ENCODE data around the gene DMAP1.

Gene DMAP1

DNA sequence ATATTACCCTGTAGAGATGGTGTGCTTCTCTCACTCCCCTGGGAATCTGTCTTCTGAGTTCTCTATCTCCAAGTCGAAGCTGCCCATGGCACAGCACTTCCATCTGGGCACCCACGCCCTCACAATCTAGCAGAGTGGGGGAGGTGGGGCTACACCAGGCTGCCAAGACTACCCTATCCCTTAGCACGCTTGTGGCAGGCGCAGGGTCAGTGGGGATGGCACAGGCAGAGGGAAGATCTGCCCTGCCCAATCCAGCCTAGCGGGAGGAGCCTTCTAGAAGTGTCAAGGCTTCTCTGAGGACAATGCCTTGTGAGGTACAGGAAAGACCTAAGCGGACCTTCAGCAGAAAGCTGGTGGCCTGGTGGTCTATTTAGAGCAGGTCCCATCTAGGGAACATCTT lies 49.1 kb downstream of the DMAP1 start (continued):
- TF ChIP-seq, protein P1, sequence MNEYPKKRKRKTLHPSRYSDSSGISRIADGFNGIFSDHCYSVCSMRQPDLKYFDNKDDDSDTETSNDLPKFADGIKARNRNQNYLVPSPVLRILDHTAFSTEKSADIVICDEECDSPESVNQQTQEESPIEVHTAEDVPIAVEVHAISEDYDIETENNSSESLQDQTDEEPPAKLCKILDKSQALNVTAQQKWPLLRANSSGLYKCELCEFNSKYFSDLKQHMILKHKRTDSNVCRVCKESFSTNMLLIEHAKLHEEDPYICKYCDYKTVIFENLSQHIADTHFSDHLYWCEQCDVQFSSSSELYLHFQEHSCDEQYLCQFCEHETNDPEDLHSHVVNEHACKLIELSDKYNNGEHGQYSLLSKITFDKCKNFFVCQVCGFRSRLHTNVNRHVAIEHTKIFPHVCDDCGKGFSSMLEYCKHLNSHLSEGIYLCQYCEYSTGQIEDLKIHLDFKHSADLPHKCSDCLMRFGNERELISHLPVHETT (tag by site-specific recombination; IDR thresholded peaks at IDR 0.05), result no peak
- TF ChIP-seq, protein P2, sequence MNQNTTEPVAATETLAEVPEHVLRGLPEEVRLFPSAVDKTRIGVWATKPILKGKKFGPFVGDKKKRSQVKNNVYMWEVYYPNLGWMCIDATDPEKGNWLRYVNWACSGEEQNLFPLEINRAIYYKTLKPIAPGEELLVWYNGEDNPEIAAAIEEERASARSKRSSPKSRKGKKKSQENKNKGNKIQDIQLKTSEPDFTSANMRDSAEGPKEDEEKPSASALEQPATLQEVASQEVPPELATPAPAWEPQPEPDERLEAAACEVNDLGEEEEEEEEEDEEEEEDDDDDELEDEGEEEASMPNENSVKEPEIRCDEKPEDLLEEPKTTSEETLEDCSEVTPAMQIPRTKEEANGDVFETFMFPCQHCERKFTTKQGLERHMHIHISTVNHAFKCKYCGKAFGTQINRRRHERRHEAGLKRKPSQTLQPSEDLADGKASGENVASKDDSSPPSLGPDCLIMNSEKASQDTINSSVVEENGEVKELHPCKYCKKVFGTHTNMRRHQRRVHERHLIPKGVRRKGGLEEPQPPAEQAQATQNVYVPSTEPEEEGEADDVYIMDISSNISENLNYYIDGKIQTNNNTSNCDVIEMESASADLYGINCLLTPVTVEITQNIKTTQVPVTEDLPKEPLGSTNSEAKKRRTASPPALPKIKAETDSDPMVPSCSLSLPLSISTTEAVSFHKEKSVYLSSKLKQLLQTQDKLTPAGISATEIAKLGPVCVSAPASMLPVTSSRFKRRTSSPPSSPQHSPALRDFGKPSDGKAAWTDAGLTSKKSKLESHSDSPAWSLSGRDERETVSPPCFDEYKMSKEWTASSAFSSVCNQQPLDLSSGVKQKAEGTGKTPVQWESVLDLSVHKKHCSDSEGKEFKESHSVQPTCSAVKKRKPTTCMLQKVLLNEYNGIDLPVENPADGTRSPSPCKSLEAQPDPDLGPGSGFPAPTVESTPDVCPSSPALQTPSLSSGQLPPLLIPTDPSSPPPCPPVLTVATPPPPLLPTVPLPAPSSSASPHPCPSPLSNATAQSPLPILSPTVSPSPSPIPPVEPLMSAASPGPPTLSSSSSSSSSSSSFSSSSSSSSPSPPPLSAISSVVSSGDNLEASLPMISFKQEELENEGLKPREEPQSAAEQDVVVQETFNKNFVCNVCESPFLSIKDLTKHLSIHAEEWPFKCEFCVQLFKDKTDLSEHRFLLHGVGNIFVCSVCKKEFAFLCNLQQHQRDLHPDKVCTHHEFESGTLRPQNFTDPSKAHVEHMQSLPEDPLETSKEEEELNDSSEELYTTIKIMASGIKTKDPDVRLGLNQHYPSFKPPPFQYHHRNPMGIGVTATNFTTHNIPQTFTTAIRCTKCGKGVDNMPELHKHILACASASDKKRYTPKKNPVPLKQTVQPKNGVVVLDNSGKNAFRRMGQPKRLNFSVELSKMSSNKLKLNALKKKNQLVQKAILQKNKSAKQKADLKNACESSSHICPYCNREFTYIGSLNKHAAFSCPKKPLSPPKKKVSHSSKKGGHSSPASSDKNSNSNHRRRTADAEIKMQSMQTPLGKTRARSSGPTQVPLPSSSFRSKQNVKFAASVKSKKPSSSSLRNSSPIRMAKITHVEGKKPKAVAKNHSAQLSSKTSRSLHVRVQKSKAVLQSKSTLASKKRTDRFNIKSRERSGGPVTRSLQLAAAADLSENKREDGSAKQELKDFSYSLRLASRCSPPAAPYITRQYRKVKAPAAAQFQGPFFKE (tag by site-specific recombination; IDR thresholded peaks at IDR 0.05; ENCODE audit: borderline replicate concordance), result no peak
- TF ChIP-seq, protein P3, sequence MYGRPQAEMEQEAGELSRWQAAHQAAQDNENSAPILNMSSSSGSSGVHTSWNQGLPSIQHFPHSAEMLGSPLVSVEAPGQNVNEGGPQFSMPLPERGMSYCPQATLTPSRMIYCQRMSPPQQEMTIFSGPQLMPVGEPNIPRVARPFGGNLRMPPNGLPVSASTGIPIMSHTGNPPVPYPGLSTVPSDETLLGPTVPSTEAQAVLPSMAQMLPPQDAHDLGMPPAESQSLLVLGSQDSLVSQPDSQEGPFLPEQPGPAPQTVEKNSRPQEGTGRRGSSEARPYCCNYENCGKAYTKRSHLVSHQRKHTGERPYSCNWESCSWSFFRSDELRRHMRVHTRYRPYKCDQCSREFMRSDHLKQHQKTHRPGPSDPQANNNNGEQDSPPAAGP (tag by site-specific recombination; IDR thresholded peaks at IDR 0.05), result no peak

DNA sequence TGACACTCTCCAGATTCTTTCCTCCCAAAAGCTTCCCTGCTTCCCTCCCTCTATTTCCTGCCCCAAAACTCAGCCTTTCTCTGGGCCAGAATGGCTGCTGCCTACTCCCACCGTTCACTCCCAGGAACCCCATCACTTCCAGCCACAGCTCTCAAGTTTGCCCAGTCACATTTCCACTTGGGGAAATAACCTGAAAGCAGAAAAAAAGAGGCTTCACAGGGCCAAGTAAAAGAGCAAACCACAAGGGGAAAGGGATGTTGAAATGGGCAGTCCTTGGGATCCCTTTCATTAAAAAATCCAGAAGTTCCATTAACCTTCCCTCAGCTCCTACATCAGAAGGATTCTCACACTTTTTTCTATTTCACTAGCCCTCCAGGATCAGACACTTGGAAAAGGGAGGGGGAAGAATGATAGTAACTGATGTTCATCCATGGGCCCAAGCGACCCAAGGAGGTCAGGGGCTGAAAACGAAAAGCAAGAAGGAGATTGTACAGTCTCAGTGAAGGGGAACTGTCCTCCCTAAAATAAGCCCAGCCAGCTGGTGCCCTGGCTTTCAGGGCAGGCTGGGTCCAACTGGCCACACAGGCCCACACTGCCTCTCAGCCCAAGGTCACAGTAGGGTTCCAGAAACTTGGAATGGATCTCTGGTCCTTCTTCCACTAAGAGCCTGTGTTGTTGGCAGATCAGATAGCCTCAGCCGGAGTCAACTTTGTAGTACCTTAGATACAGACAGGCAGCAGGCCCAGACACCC lies 49.7 kb downstream of the DMAP1 start:
- no peak overlapping the region for H3K27ac ChIP-seq (ENCODE audit: extremely low read depth, low read depth, low read length)
- peaks cover 0 to 12% of the 10 kb centered on the region in 2 experiments; a peak in 1 of 3 replicates for H3K36me3 ChIP-seq (ENCODE audit: control insufficient read depth in 2 of 2, insufficient read depth in 1 of 2, low read length in 2 of 2)
- ChIA-PET CTCF (interaction anchor here (0.6 kb wide), 1 partner anchor 345 kb away, joined by 3 read pairs; no protein-coding TSS in a partner anchor), POLR2A (no interaction called here)
- peaks cover 5% of the 10 kb centered on the region for H3K4me1 ChIP-seq (ENCODE audit: control insufficient read depth, insufficient read depth, low read length)
- H3K4me3 ChIP-seq (ENCODE audit: low read depth, low read length), result no peak overlapping the region
- H3K9me3 ChIP-seq (ENCODE audit: control insufficient read depth, insufficient read depth, low read depth, low read length), result no peaks in the 10 kb centered on the region
- TF ChIP-seq, protein P4, sequence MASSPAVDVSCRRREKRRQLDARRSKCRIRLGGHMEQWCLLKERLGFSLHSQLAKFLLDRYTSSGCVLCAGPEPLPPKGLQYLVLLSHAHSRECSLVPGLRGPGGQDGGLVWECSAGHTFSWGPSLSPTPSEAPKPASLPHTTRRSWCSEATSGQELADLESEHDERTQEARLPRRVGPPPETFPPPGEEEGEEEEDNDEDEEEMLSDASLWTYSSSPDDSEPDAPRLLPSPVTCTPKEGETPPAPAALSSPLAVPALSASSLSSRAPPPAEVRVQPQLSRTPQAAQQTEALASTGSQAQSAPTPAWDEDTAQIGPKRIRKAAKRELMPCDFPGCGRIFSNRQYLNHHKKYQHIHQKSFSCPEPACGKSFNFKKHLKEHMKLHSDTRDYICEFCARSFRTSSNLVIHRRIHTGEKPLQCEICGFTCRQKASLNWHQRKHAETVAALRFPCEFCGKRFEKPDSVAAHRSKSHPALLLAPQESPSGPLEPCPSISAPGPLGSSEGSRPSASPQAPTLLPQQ (tag by site-specific recombination; IDR thresholded peaks at IDR 0.05), result no peak
- TF ChIP-seq ZNF558 (tag by site-specific recombination; IDR thresholded peaks at IDR 0.05) (no peak), ZNF19 (tag by site-specific recombination; IDR thresholded peaks at IDR 0.05; ENCODE audit: low read depth) (no peak), SP2 (tag by site-specific recombination; IDR thresholded peaks at IDR 0.05) (no peak), ZNF660 (tag by site-specific recombination; IDR thresholded peaks at IDR 0.05) (no peak), ZNF596 (tag by site-specific recombination; IDR thresholded peaks at IDR 0.05) (no peak)
- TF ChIP-seq, protein P5, sequence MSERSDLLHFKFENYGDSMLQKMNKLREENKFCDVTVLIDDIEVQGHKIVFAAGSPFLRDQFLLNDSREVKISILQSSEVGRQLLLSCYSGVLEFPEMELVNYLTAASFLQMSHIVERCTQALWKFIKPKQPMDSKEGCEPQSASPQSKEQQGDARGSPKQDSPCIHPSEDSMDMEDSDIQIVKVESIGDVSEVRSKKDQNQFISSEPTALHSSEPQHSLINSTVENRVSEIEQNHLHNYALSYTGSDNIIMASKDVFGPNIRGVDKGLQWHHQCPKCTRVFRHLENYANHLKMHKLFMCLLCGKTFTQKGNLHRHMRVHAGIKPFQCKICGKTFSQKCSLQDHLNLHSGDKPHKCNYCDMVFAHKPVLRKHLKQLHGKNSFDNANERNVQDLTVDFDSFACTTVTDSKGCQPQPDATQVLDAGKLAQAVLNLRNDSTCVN (tag by site-specific recombination; optimal IDR thresholded peaks at IDR 0.05), result no peak

Measured in HEK293 (cell line).